H1 (cell line): ENCODE measurements around the gene ZNF211. TPM values are rescaled to one million over a fixed set of nuclear protein-coding genes. Genes with fewer than 3 reads are reported as not detected.

Experiments used
- CTCF ChIA-PET: fragments of 300-600 bp; sonication (Branson Sonifier 250); formaldehyde crosslinking; loops from one replicate; lab custom pipeline; 2021; ENCODE audit not compliant: partially characterized antibody; lab: Charles Lee
- POLR2A ChIA-PET: fragments of 300-600 bp; sonication (Branson Sonifier 250); formaldehyde crosslinking; loops from one replicate; lab custom pipeline; 2021; ENCODE audit warnings: inconsistent platforms; ENCODE audit not compliant: partially characterized antibody; lab: Charles Lee
- DNase-seq, 2 experiments: peaks; one replicate each; pipeline versions ENCODE4 v3.0.0 to v3.0.0-alpha.2; 2010 to 2022; ENCODE audit warnings: low spot score in 2 of 2, low read depth in 1 of 2, mixed read lengths in 1 of 2
- FAIRE-seq: peaks from 2 replicates; lab custom pipeline; 2011; peaks lifted over from hg19 to GRCh38; lab: Jason Lieb, UNC
- H2AFZ ChIP-seq: 2 replicates; pipeline ENCODE4 v1.8.1; 2012; ENCODE audit warnings: low read length, inconsistent platforms
- H2AK5ac ChIP-seq: 2 replicates; pipeline ENCODE4 v1.6.1; 2013; ENCODE audit warnings: low read depth, low read length
- H2BK120ac ChIP-seq: replicated peaks from 2 replicates; pipeline ENCODE3; 2013; ENCODE audit warnings: low read depth, low read length, inconsistent platforms
- H2BK12ac ChIP-seq: 2 replicates; pipeline ENCODE4 v1.6.1; 2013; ENCODE audit warnings: low read depth, low read length
- H2BK15ac ChIP-seq: 2 replicates; pipeline ENCODE4 v1.6.1; 2013; ENCODE audit warnings: low read length
- H2BK20ac ChIP-seq: 2 replicates; pipeline ENCODE4 v1.6.1; 2013; ENCODE audit warnings: low read length
- H2BK5ac ChIP-seq: 2 replicates; pipeline ENCODE4 v1.6.1; 2013; ENCODE audit warnings: low read depth, low read length
- H3K14ac ChIP-seq: 2 replicates; pipeline ENCODE4 v1.6.1; 2013; ENCODE audit warnings: inconsistent platforms; ENCODE audit not compliant: insufficient read length
- H3K18ac ChIP-seq: 2 replicates; pipeline ENCODE4 v1.6.1; 2013; ENCODE audit warnings: low read length; ENCODE audit errors: extremely low read depth
- H3K23ac ChIP-seq: 2 replicates; pipeline ENCODE4 v1.6.1; 2013; ENCODE audit warnings: inconsistent platforms; ENCODE audit not compliant: insufficient read length
- H3K23me2 ChIP-seq: 2 replicates; pipeline ENCODE4 v1.6.1; 2013; ENCODE audit warnings: low read depth, low read length
- H3K27ac ChIP-seq: 2 replicates; pipeline ENCODE4 v1.6.1; 2011; ENCODE audit warnings: low read depth, low read length, inconsistent platforms
- H3K27me3 ChIP-seq, 4 experiments: replicated peaks in 1 of 4; 1 replicate in 1 of 4; 2 replicates in 3 of 4; pipeline versions ENCODE4 v1.6.1 to v1.8.1; 2011 to 2013; ENCODE audit warnings: low read length in 3 of 4, mild to moderate bottlenecking in 3 of 4, inconsistent platforms in 2 of 4, mixed read lengths in 2 of 4, moderate library complexity in 1 of 4; ENCODE audit not compliant: control insufficient read depth in 3 of 4, insufficient read depth in 3 of 4; ENCODE audit errors: extremely low read depth in 1 of 4
- H3K36me3 ChIP-seq, 4 experiments: 2 replicates each; pipeline versions ENCODE4 v1.6.1 to v1.8.1; 2011 to 2013; ENCODE audit warnings: mild to moderate bottlenecking in 4 of 4, low read length in 3 of 4, moderate library complexity in 2 of 4, control low read depth in 1 of 4, inconsistent platforms in 1 of 4; ENCODE audit not compliant: insufficient read depth in 4 of 4, control insufficient read depth in 2 of 4
- H3K4ac ChIP-seq: replicated peaks from 2 replicates; pipeline ENCODE3; 2013; ENCODE audit warnings: low read length, low read depth, mixed read lengths, inconsistent platforms; ENCODE audit not compliant: insufficient read length
- H3K4me1 ChIP-seq, 4 experiments: replicated peaks in 1 of 4; 1 replicate in 1 of 4; 2 replicates in 3 of 4; pipeline versions ENCODE4 v1.6.1 to v1.8.1; 2011 to 2013; ENCODE audit warnings: low read length in 3 of 4, inconsistent platforms in 2 of 4, mixed read lengths in 1 of 4; ENCODE audit not compliant: insufficient read depth in 4 of 4, control insufficient read depth in 3 of 4
- H3K4me2 ChIP-seq, 2 experiments: 2 replicates each; pipeline versions ENCODE4 v1.6.1 to v1.8.1; 2011 to 2013; ENCODE audit warnings: low read depth in 2 of 2, low read length in 2 of 2, control low read depth in 1 of 2, inconsistent platforms in 1 of 2, mild to moderate bottlenecking in 1 of 2; ENCODE audit not compliant: insufficient read depth in 1 of 2
- H3K4me3 ChIP-seq, 4 experiments: fragments of 200-600, 300-600 bp in 1 of 4; sonication (generic), shearing (Covaris generic), sonication (Bioruptor Twin) in 1 of 4; 2 replicates each; pipeline versions ENCODE4 v1.5.1 to v1.8.1; 2011 to 2016; ENCODE audit warnings: low read length in 4 of 4, low read depth in 3 of 4, control low read depth in 2 of 4, inconsistent platforms in 2 of 4, mild to moderate bottlenecking in 2 of 4, mixed read lengths in 1 of 4, moderate library complexity in 1 of 4; ENCODE audit not compliant: insufficient read depth in 2 of 4; ENCODE audit errors: extremely low read depth in 1 of 4
- H3K56ac ChIP-seq: replicated peaks from 2 replicates; pipeline ENCODE3; 2013; ENCODE audit warnings: low read depth, mild to moderate bottlenecking, mixed read lengths, low read length, inconsistent platforms; ENCODE audit not compliant: insufficient read length
- H3K79me1 ChIP-seq: 2 replicates; pipeline ENCODE4 v1.6.1; 2013; ENCODE audit warnings: low read depth, low read length, control low read depth
- H3K79me2 ChIP-seq, 2 experiments: 2 replicates each; pipeline versions ENCODE4 v1.6.1 to v1.8.1; 2012 to 2013; ENCODE audit warnings: low read length in 2 of 2, mild to moderate bottlenecking in 2 of 2, inconsistent platforms in 1 of 2; ENCODE audit not compliant: insufficient read depth in 2 of 2, control insufficient read depth in 1 of 2
- H3K9ac ChIP-seq, 4 experiments: replicated peaks in 1 of 4; 1 replicate in 1 of 4; 2 replicates in 3 of 4; pipeline versions ENCODE4 v1.6.1 to v1.8.1; 2011 to 2013; ENCODE audit warnings: low read depth in 3 of 4, low read length in 3 of 4, control low read depth in 2 of 4, mild to moderate bottlenecking in 2 of 4, moderate library complexity in 2 of 4, inconsistent platforms in 1 of 4; ENCODE audit errors: extremely low read depth in 1 of 4
- H3K9me3 ChIP-seq, 2 experiments: 2 replicates each; pipeline versions ENCODE4 v1.6.1 to v1.8.1; 2012 to 2013; ENCODE audit warnings: mild to moderate bottlenecking in 2 of 2, moderate library complexity in 2 of 2, control low read depth in 1 of 2, inconsistent platforms in 1 of 2, low read depth in 1 of 2, low read length in 1 of 2, mixed read lengths in 1 of 2; ENCODE audit not compliant: insufficient read depth in 2 of 2
- H4K20me1 ChIP-seq, 2 experiments: replicated peaks in 1 of 2; 2 replicates each; pipeline versions ENCODE3 to v1.8.1; 2011 to 2013; ENCODE audit warnings: inconsistent platforms in 2 of 2, low read length in 2 of 2, mild to moderate bottlenecking in 1 of 2; ENCODE audit not compliant: insufficient read depth in 2 of 2, control insufficient read depth in 1 of 2
- H4K5ac ChIP-seq: 2 replicates; pipeline ENCODE4 v1.6.1; 2013; ENCODE audit warnings: low read length, low read depth, mixed read lengths, inconsistent platforms; ENCODE audit not compliant: insufficient read length
- H4K8ac ChIP-seq: 2 replicates; pipeline ENCODE4 v1.8.0; 2013; ENCODE audit warnings: mild to moderate bottlenecking, moderate library complexity, low read length, inconsistent platforms; ENCODE audit not compliant: insufficient read depth; ENCODE audit errors: extremely low read depth
- H4K91ac ChIP-seq: replicated peaks from 2 replicates; pipeline ENCODE3; 2013; ENCODE audit warnings: low read length, mixed read lengths, inconsistent platforms; ENCODE audit not compliant: insufficient read length
- ATF2 ChIP-seq: IDR thresholded peaks from 2 replicates; pipeline ENCODE4 v1.6.1; 2012; ENCODE audit warnings: low read length, inconsistent platforms
- E2F6 ChIP-seq: IDR thresholded peaks from 2 replicates; pipeline ENCODE4 v1.6.1; 2012; ENCODE audit warnings: inconsistent platforms
- GABPA ChIP-seq: IDR thresholded peaks from 2 replicates; pipeline ENCODE4 v1.6.1; 2011; ENCODE audit warnings: mild to moderate bottlenecking, low read length, moderate library complexity, borderline replicate concordance; ENCODE audit not compliant: insufficient read depth
- JUN ChIP-seq: IDR thresholded peaks from 2 replicates; pipeline ENCODE4 v1.6.1; 2011; ENCODE audit warnings: low read depth, mild to moderate bottlenecking, improper control_type of control experiment, low read length
- JUND ChIP-seq: IDR thresholded peaks from 2 replicates; pipeline ENCODE4 v1.6.1; 2011; ENCODE audit warnings: mild to moderate bottlenecking, improper control_type of control experiment, low read length
- KDM1A ChIP-seq: fragments of 200-600, 300-600 bp; sonication (generic); IDR thresholded peaks from 2 replicates; pipeline ENCODE4 v1.7.1; 2016; ENCODE audit warnings: mild to moderate bottlenecking, low read length, borderline replicate concordance
- RBBP5 ChIP-seq: IDR thresholded peaks from 2 replicates; pipeline ENCODE4 v1.7.1; 2012; ENCODE audit warnings: low read depth, mild to moderate bottlenecking, inconsistent platforms, low read length, moderate library complexity, borderline replicate concordance
- SP1 ChIP-seq: IDR thresholded peaks from 2 replicates; pipeline ENCODE4 v1.6.1; 2011; ENCODE audit warnings: low read depth, low read length
- WGBS, 2 experiments: shearing (Covaris generic) in 1 of 2; methylation state at CpG; one replicate each; pipeline versions ENCODE4 v1.1.6 to v1.1.7; 2013 to 2015; ENCODE audit warnings: low lambda C conversion rate in 2 of 2, mixed read lengths in 2 of 2, inconsistent platforms in 1 of 2, low coverage in 1 of 2, missing lambda C conversion rate in 1 of 2; ENCODE audit not compliant: insufficient replicate concordance in 2 of 2, insufficient coverage in 1 of 2, insufficient read length in 1 of 2; ENCODE audit errors: extremely low coverage in 1 of 2, missing lambda C conversion rate in 1 of 2; 5-methylcytosine and 5-hydroxymethylcytosine counted together
- polyA plus RNA-seq, 7 experiments: library from polyadenylated mRNA; depleted of rRNA in 3 of 7; stranded (reverse) in 5 of 7; unstranded in 2 of 7; fragments of >200 nt in 5 of 7; fragments of 200-250 nt in 2 of 7; gene quantifications; 1 replicate in 5 of 7; 2 replicates in 1 of 7; 4 replicates in 1 of 7; pipeline versions ENCODE4 v1.2.1 to v1.2.3, GENCODE V29; 2011 to 2013; ENCODE audit warnings: missing spikeins in 2 of 7, mixed read lengths in 2 of 7
- total RNA-seq: library from RNA; stranded (reverse); fragmentation: NEBNext Ultra II Directional; extraction: Animal tissue kit (Norgen Biotek cat#: 25700); gene quantifications from 2 replicates; pipeline ENCODE4 v1.2.1, GENCODE V29; 2021

ZNF211 gene
- total and polyA plus RNA-seq, 2 of the 8 experiments (the other 6 are each of a cell fraction or from before 2014, with no cell fraction given) = 7.5 to 15.7 TPM

GRCh38 chr19:57613941-57614743, 18.8 kb upstream of the ZNF211 start, which contains the start of gene ZNF134:
TSS of gene ZNF134 (plus strand) at chr19:57614242. CDS start at chr19:57619469, 5,227 bp downstream.
- Histone ChIP-seq H3K79me2 (peaks cover 49 to 51% of the 10 kb centered on the region in 2 experiments), H2BK15ac (no peak within 1 kb of the TSS), H4K91ac (peak within 1 kb of the TSS; percentile 87), H4K8ac (peak within 1 kb of the TSS; percentile 99), H3K23ac (no peak within 1 kb of the TSS), H3K4me3 (peak within 1 kb of the TSS; percentile 94 to 98 (median 96)), H3K18ac (no peak within 1 kb of the TSS; the same call in 1 of the 2 replicates), H3K4me1 (peaks cover 0 to 3% (median 0%) of the 10 kb centered on the region in 4 experiments; a peak in 3 of 7 replicates), H3K56ac (peak within 1 kb of the TSS; percentile 74), H2BK5ac (peak within 1 kb of the TSS; percentile 86), H2BK120ac (no peak within 1 kb of the TSS), H3K14ac (no peak within 1 kb of the TSS), H3K23me2 (peaks cover 8% of the 10 kb centered on the region), H2AFZ (peak within 1 kb of the TSS; percentile 94), H2AK5ac (peak within 1 kb of the TSS; percentile 46; the same call in 1 of the 2 replicates), H3K9me3 (peaks cover 36 to 42% of the 10 kb centered on the region in 2 experiments), H3K9ac (peak within 1 kb of the TSS; percentile 84 to 90 (median 87)), H3K27me3 (peaks cover 0 to 1% (median 0%) of the 10 kb centered on the region in 4 experiments; a peak in 1 of 7 replicates), H3K4ac (peak within 1 kb of the TSS; percentile 62), H3K79me1 (peaks cover 20% of the 10 kb centered on the region), H4K5ac (peak within 1 kb of the TSS; percentile 84), H4K20me1 (no peaks in the 10 kb centered on the region), H3K4me2 (peak within 1 kb of the TSS; percentile 69 to 83), H3K36me3 (peaks cover 23 to 43% (median 35%) of the 10 kb centered on the region in 4 experiments), H3K27ac (peak within 1 kb of the TSS; percentile 89), H2BK20ac (no peak within 1 kb of the TSS), H2BK12ac (no peak within 1 kb of the TSS; the same call in 1 of the 2 replicates)
- POLR2A ChIA-PET = interaction anchor here (0.8 to 3.7 kb wide), 18 partner anchors 9 to 179 kb away, joined by 3 to 22 read pairs (median 4); partner anchors contain the start of genes ZIK1, ZNF154, ZNF211 and ZNF416
- 4% methylated on average over 61 of the region's 64 CpGs; no CpG with 5 or more reads in 1 of the 2 experiments for WGBS, 2 experiments
- CTCF ChIA-PET = interaction anchor here (0.5 to 1.2 kb wide), 2 partner anchors 9 to 96 kb away, joined by 3 to 4 read pairs; no protein-coding TSS in a partner anchor
- FAIRE-seq (no peak), DNase-seq (peak; percentile 66 to 90)
- TF ChIP-seq JUN (no peak), JUND (no peak), GABPA (peak; percentile 94), KDM1A (no peak), SP1 (peak; percentile 76; the same call in 1 of the 2 replicates), E2F6 (no peak), ATF2 (0 out of 2 replicates have a peak, but pooled peaks have one; percentile 35), RBBP5 (peak; percentile 42; the same call in 1 of the 2 replicates)
